ENCODE measurements around the gene CNGA2. TPM values are rescaled to one million over a fixed set of nuclear protein-coding genes. Genes with fewer than 3 reads are reported as not detected.

The CNGA2 gene
- total RNA-seq, 4 donors from 2014 or later, result not detected

DNA sequence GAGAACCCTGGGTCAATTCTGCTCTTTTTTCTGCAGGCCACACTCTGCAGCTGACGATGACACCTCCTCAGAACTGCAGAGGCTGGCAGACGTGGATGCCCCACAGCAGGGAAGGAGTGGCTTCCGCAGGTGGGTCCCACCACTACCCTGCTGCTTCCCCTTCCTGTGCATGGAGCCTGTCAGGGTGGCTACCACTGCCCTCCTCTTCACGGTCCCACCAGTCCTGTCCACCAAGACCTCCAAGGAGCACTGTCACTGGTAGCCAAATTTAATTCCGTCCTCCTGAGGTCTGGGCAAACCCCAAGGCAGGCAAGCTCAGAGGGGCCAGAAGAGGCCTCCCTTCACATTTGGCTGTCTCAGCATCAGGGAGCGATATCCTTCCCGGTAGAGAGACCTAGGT lies 4.2 kb downstream of the CNGA2 start:
- no peak for TF ChIP-seq POLR2A (IDR thresholded peaks at IDR 0.05)
- TF ChIP-seq, protein P1, sequence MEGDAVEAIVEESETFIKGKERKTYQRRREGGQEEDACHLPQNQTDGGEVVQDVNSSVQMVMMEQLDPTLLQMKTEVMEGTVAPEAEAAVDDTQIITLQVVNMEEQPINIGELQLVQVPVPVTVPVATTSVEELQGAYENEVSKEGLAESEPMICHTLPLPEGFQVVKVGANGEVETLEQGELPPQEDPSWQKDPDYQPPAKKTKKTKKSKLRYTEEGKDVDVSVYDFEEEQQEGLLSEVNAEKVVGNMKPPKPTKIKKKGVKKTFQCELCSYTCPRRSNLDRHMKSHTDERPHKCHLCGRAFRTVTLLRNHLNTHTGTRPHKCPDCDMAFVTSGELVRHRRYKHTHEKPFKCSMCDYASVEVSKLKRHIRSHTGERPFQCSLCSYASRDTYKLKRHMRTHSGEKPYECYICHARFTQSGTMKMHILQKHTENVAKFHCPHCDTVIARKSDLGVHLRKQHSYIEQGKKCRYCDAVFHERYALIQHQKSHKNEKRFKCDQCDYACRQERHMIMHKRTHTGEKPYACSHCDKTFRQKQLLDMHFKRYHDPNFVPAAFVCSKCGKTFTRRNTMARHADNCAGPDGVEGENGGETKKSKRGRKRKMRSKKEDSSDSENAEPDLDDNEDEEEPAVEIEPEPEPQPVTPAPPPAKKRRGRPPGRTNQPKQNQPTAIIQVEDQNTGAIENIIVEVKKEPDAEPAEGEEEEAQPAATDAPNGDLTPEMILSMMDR (IDR thresholded peaks at IDR 0.05), result no peak
- Histone ChIP-seq H3K27ac (no peak overlapping the region), H3K36me3 (no peaks in the 10 kb centered on the region), H3K4me1 (no peaks in the 10 kb centered on the region), H3K27me3 (no peaks in the 10 kb centered on the region), H3K9me3 (no peaks in the 10 kb centered on the region), H3K4me3 (no peak overlapping the region)
- 45 to 76% methylated on average over 2 to 7 of the region's 7 CpGs for WGBS, 2 donors
- no peak for DNase-seq (ENCODE audit: low spot score in 2 of 2)

DNA sequence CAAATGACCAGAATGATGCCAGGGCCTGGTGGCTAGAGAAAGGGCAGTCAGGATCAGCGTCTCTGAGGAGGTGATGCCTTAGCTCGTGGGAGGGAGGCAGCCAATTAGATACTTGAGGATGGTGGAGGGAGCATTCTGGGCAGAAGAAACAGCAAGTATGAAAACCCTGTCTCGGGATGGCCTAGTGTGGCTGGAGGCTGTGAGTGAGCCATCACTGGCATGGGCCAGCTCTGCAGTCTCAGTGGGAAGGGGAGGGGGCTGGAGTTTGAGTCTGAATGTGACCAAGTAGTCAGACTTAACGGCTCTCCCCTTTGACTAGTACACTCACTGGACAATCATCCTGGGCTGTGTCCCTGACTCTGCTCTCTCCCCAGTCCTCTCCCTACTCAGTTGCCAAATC lies 7.1 kb downstream of the CNGA2 start:
- Histone ChIP-seq H3K36me3 (no peaks in the 10 kb centered on the region), H3K4me3 (no peak overlapping the region), H3K27me3 (no peaks in the 10 kb centered on the region), H3K9me3 (no peaks in the 10 kb centered on the region), H3K4me1 (no peaks in the 10 kb centered on the region), H3K27ac (no peak overlapping the region)
- no peak for DNase-seq (ENCODE audit: low spot score in 2 of 2)
- WGBS, 2 donors, result 72% methylated on average over 4 of the region's 4 CpGs
- TF ChIP-seq EP300 (IDR thresholded peaks at IDR 0.05) (no peak), POLR2A (IDR thresholded peaks at IDR 0.05) (no peak)
- TF ChIP-seq, protein P1 (IDR thresholded peaks at IDR 0.05), result no peak

DNA sequence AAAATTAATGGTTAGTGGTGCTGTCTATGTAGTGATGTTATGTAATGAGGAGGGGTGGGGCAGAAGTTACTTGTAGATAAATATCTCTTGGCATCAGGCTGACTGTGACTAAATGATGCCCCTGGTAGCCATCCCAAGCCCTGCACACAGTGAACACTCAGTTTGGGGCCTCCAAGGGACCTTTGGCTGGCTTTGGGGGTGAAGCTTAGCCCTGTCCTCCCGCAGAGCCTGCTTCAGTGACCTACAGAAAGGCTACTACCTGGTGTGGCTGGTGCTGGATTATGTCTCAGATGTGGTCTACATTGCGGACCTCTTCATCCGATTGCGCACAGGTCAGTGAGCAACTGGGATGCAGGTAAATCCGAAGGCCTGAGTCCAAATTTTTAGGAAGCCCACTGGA lies 7.8 kb downstream of the CNGA2 start:
- 91 to 98% methylated on average over 4 to 5 of the region's 5 CpGs for WGBS, 2 donors
- DNase-seq (ENCODE audit: low spot score in 2 of 2), result no peak
- Histone ChIP-seq H3K27ac (no peak overlapping the region), H3K36me3 (no peaks in the 10 kb centered on the region), H3K4me3 (no peak overlapping the region), H3K27me3 (no peaks in the 10 kb centered on the region), H3K9me3 (no peaks in the 10 kb centered on the region), H3K4me1 (no peaks in the 10 kb centered on the region)
- no peak for TF ChIP-seq POLR2A (IDR thresholded peaks at IDR 0.05)
- no peak for TF ChIP-seq EP300 (IDR thresholded peaks at IDR 0.05)
- TF ChIP-seq, protein P1 (IDR thresholded peaks at IDR 0.05), result no peak

DNA sequence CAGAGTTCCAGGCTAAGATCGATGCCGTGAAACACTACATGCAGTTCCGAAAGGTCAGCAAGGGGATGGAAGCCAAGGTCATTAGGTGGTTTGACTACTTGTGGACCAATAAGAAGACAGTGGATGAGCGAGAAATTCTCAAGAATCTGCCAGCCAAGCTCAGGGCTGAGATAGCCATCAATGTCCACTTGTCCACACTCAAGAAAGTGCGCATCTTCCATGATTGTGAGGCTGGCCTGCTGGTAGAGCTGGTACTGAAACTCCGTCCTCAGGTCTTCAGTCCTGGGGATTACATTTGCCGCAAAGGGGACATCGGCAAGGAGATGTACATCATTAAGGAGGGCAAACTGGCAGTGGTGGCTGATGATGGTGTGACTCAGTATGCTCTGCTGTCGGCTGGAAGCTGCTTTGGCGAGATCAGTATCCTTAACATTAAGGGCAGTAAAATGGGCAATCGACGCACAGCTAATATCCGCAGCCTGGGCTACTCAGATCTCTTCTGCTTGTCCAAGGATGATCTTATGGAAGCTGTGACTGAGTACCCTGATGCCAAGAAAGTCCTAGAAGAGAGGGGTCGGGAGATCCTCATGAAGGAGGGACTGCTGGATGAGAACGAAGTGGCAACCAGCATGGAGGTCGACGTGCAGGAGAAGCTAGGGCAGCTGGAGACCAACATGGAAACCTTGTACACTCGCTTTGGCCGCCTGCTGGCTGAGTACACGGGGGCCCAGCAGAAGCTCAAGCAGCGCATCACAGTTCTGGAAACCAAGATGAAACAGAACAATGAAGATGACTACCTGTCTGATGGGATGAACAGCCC lies 9.3 kb downstream of the CNGA2 start:
- H3K27ac ChIP-seq, result no peak overlapping the region
- no peaks in the 10 kb centered on the region for H3K27me3 ChIP-seq
- WGBS, 2 donors, result 87 to 95% methylated on average over 21 of the region's 21 CpGs
- H3K4me3 ChIP-seq, result no peak overlapping the region
- DNase-seq (ENCODE audit: low spot score in 2 of 2), result no peak
- no peaks in the 10 kb centered on the region for H3K36me3 ChIP-seq
- TF ChIP-seq, protein P1 (IDR thresholded peaks at IDR 0.05), result no peak
- TF ChIP-seq POLR2A (IDR thresholded peaks at IDR 0.05), result no peak
- no peak for TF ChIP-seq EP300 (IDR thresholded peaks at IDR 0.05)
- H3K9me3 ChIP-seq, result no peaks in the 10 kb centered on the region
- H3K4me1 ChIP-seq, result no peaks in the 10 kb centered on the region

DNA sequence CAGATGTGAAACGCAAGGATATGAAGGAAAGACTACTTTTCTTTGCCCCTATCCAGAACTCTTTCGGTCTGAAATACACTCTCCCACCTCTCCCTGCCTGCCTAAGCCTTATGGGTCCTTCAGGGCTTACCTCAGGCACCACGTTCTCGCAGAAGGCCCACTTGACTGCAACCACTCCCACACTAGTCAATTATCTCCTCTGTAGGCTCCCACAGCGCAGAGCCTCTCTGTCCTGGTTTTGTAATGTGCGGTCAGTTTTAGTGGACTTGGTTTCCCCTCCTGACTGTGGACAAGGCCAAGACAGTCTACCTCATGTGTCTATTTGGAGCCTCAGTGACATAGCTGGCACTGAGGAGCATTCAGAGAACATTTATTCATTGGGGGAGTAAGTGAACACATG lies 11.1 kb downstream of the CNGA2 start:
- TF ChIP-seq POLR2A (IDR thresholded peaks at IDR 0.05) (no peak), EP300 (IDR thresholded peaks at IDR 0.05) (no peak)
- TF ChIP-seq, protein P1 (IDR thresholded peaks at IDR 0.05), result no peak
- WGBS, 2 donors, result 70 to 94% methylated on average over 6 of the region's 6 CpGs

More for the DNA sequence above, 11.1 kb downstream of the CNGA2 start:
- H3K9me3 ChIP-seq, result no peaks in the 10 kb centered on the region
- no peaks in the 10 kb centered on the region for H3K36me3 ChIP-seq
- no peak overlapping the region for H3K27ac ChIP-seq
- DNase-seq (ENCODE audit: low spot score in 2 of 2), result no peak
- H3K27me3 ChIP-seq, result peaks cover 0 to 3% of the 10 kb centered on the region in 2 donors
- no peak overlapping the region for H3K4me3 ChIP-seq
- no peaks in the 10 kb centered on the region for H3K4me1 ChIP-seq
